Liver (tissue), 9 donors: ENCODE results near the gene IL17RD. TPM values are rescaled to one million over a fixed set of nuclear protein-coding genes. Genes with fewer than 3 reads are reported as not detected.

Experiments used
- DNase-seq: peaks from one replicate; pipeline ENCODE4 v3.0.0-alpha.2; 2017; ENCODE audit warnings: low spot score
- H3K27ac ChIP-seq, 2 donors: one replicate each; pipeline ENCODE4 v1.7.0; 2013; ENCODE audit warnings: inconsistent platforms in 2 of 2, low read length in 2 of 2, control low read depth in 1 of 2, low read depth in 1 of 2, mild to moderate bottlenecking in 1 of 2
- H3K27me3 ChIP-seq, 4 donors: one replicate each; pipeline versions ENCODE4 v1.6.1 to v1.7.0; 2013; ENCODE audit warnings: low read length in 3 of 4, inconsistent platforms in 1 of 4, mild to moderate bottlenecking in 1 of 4, moderate library complexity in 1 of 4; ENCODE audit not compliant: control insufficient read depth in 4 of 4, insufficient read depth in 4 of 4
- H3K36me3 ChIP-seq, 4 donors: one replicate each; pipeline versions ENCODE4 v1.6.1 to v1.7.0; 2013; ENCODE audit warnings: low read length in 3 of 4, mild to moderate bottlenecking in 3 of 4, low read depth in 1 of 4, moderate library complexity in 1 of 4; ENCODE audit not compliant: control insufficient read depth in 4 of 4, insufficient read depth in 3 of 4
- H3K4me1 ChIP-seq, 4 donors: one replicate each; pipeline versions ENCODE4 v1.6.1 to v1.7.0; 2013; ENCODE audit warnings: low read length in 3 of 4, mild to moderate bottlenecking in 3 of 4, moderate library complexity in 1 of 4; ENCODE audit not compliant: control insufficient read depth in 4 of 4, insufficient read depth in 4 of 4
- H3K4me3 ChIP-seq, 3 donors: one replicate each; pipeline versions ENCODE4 v1.6.1 to v1.7.0; 2013; ENCODE audit warnings: low read length in 3 of 3, control low read depth in 1 of 3, low read depth in 1 of 3, mild to moderate bottlenecking in 1 of 3
- H3K9ac ChIP-seq, 2 donors: one replicate each; pipeline ENCODE4 v1.7.0; 2013; ENCODE audit warnings: low read length in 2 of 2, mild to moderate bottlenecking in 2 of 2, moderate library complexity in 2 of 2, control low read depth in 1 of 2, low read depth in 1 of 2
- H3K9me3 ChIP-seq, 4 donors: one replicate each; pipeline versions ENCODE4 v1.6.1 to v1.7.0; 2013; ENCODE audit warnings: low read length in 3 of 4; ENCODE audit not compliant: control insufficient read depth in 4 of 4
- EGR1 ChIP-seq, 2 donors: IDR thresholded peaks; 2 replicates each; pipeline ENCODE4 v1.6.1; 2016 to 2018; ENCODE audit warnings: antibody characterized with exemption in 2 of 2, low read depth in 2 of 2
- FOXA1 ChIP-seq: IDR thresholded peaks from 2 replicates; pipeline ENCODE4 v1.6.1; 2016; ENCODE audit warnings: antibody characterized with exemption
- FOXA2 ChIP-seq: IDR thresholded peaks from 2 replicates; pipeline ENCODE4 v1.6.1; 2016; ENCODE audit warnings: antibody characterized with exemption
- GABPA ChIP-seq, 2 donors: IDR thresholded peaks in 1 of 2; conservative IDR thresholded peaks in 1 of 2; 2 replicates each; pipeline ENCODE4 v1.6.1; 2016; ENCODE audit warnings: antibody characterized with exemption in 2 of 2, mild to moderate bottlenecking in 1 of 2, moderate library complexity in 1 of 2
- HNF4G ChIP-seq: IDR thresholded peaks from 2 replicates; pipeline ENCODE4 v1.6.1; 2016; ENCODE audit warnings: antibody characterized with exemption
- JUND ChIP-seq, 2 donors: IDR thresholded peaks; 2 replicates each; pipeline ENCODE4 v1.6.1; 2016; ENCODE audit warnings: antibody characterized with exemption in 2 of 2
- NR2F2 ChIP-seq: IDR thresholded peaks from 2 replicates; pipeline ENCODE4 v1.6.1; 2016; ENCODE audit warnings: antibody characterized with exemption
- RAD21 ChIP-seq, 2 donors: IDR thresholded peaks; 2 replicates each; pipeline ENCODE4 v1.6.1; 2016; ENCODE audit warnings: antibody characterized with exemption in 2 of 2, mild to moderate bottlenecking in 2 of 2
- REST ChIP-seq: IDR thresholded peaks from 2 replicates; pipeline ENCODE4 v1.6.1; 2016; ENCODE audit warnings: antibody characterized with exemption, mild to moderate bottlenecking
- SP1 ChIP-seq: IDR thresholded peaks from 2 replicates; pipeline ENCODE4 v1.6.1; 2018; ENCODE audit warnings: antibody characterized with exemption, mild to moderate bottlenecking
- YY1 ChIP-seq: IDR thresholded peaks from 2 replicates; pipeline ENCODE4 v1.6.1; 2016; ENCODE audit warnings: antibody characterized with exemption, mild to moderate bottlenecking
- ZBTB33 ChIP-seq: IDR thresholded peaks from 2 replicates; pipeline ENCODE4 v1.6.1; 2016; ENCODE audit warnings: antibody characterized with exemption
- WGBS: extraction: QIAGEN DNeasy Blood & Tissue Kit; methylation state at CpG from one replicate; pipeline ENCODE4 v1.1.7; 2013; 5-methylcytosine and 5-hydroxymethylcytosine counted together
- polyA plus RNA-seq, 2 donors: library from polyadenylated mRNA; stranded (reverse) in 1 of 2; unstranded in 1 of 2; fragments of 200-250 nt in 1 of 2; fragments of >200 nt in 1 of 2; fragmentation: Nextera tagmentation in 1 of 2; extraction: Ambion mirVana in 1 of 2; gene quantifications; one replicate each; pipeline versions ENCODE4 v1.2.1 to v1.2.3, GENCODE V29; 2013 to 2015
- total RNA-seq, 2 donors: library from RNA; depleted of rRNA; stranded (reverse); fragments of >200 nt; gene quantifications; one replicate each; pipeline ENCODE4 v1.2.3, GENCODE V29; 2014
- TF ChIP-seq, protein P1 (sequence below): fragments of 150-350 bp; IDR thresholded peaks from 2 replicates; pipeline ENCODE4 v1.5.1; 2017; ENCODE audit warnings: improper control_type of control experiment, low read depth, low read length; ENCODE audit not compliant: missing input control
- donor health status: healthy.
- donor health status: healthy.
- donor health status: healthy.
- donor health status: healthy.
- donor health status: healthy.

Gene IL17RD
- total and polyA plus RNA-seq, 4 donors = 0.09 to 0.67 (median 0.32) TPM

DNA sequence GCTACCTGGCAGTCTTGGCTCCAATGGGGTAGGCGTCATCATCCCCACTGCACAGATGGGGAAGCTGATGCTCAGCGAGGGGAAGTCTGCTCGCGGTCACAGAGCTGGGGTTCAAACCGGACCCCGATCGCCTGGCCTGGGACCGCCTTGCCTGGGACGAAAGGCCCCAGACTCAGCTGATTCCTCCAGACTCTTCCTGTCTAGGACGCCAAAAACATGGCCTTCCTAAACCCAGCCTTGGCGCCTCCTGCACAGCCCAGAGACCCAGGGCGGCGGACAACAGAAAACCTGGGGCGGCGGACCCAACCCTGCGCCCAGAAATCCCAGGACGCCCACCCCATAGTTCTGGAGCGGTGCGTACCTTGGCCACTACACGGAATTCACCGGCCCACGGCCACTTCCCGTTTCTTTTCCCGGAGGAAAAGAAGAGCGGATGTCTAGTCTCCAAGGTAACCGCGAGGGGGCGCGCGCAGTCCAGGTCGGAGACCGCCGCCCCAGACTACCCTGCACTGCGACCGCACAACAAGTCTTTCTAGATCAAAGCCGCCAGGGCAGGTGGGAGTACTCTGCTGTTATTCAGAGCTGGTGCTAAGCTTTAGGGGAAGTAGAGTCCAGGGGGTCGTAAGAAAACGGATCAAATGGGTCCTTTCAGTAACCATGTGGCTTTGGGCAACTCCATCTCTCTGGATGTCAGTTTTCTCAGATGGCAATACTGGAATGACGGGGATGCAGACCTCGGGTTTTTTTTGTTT is 4.9 kb upstream of the IL17RD start:
- TF ChIP-seq, protein P1, sequence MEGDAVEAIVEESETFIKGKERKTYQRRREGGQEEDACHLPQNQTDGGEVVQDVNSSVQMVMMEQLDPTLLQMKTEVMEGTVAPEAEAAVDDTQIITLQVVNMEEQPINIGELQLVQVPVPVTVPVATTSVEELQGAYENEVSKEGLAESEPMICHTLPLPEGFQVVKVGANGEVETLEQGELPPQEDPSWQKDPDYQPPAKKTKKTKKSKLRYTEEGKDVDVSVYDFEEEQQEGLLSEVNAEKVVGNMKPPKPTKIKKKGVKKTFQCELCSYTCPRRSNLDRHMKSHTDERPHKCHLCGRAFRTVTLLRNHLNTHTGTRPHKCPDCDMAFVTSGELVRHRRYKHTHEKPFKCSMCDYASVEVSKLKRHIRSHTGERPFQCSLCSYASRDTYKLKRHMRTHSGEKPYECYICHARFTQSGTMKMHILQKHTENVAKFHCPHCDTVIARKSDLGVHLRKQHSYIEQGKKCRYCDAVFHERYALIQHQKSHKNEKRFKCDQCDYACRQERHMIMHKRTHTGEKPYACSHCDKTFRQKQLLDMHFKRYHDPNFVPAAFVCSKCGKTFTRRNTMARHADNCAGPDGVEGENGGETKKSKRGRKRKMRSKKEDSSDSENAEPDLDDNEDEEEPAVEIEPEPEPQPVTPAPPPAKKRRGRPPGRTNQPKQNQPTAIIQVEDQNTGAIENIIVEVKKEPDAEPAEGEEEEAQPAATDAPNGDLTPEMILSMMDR = peak; percentile 72
- TF ChIP-seq YY1 (peak; percentile 14), GABPA (IDR thresholded peaks at IDR 0.05 in 1 of 2, conservative IDR thresholded peaks at IDR 0.05 in 1 of 2) (peak in 1 of 2 donors; percentile 21), REST (no peak), RAD21 (IDR thresholded peaks at IDR 0.05) (peak; percentile 86 to 90)
- H3K36me3 ChIP-seq = no peaks in the 10 kb centered on the region
- peaks cover 0 to 3% (median 0%) of the 10 kb centered on the region in 4 donors for H3K27me3 ChIP-seq
- DNase-seq = peak; percentile 76
- H3K9ac ChIP-seq = peak overlapping the region in 1 of 2 donors; percentile 11
- H3K27ac ChIP-seq = no peak overlapping the region
- peak overlapping the region; percentile 62 to 67 (median 66) for H3K4me3 ChIP-seq
- WGBS = 9% methylated on average over 40 of the region's 40 CpGs
- H3K4me1 ChIP-seq = peaks cover 0 to 10% (median 4%) of the 10 kb centered on the region in 4 donors
- H3K9me3 ChIP-seq = no peaks in the 10 kb centered on the region

DNA sequence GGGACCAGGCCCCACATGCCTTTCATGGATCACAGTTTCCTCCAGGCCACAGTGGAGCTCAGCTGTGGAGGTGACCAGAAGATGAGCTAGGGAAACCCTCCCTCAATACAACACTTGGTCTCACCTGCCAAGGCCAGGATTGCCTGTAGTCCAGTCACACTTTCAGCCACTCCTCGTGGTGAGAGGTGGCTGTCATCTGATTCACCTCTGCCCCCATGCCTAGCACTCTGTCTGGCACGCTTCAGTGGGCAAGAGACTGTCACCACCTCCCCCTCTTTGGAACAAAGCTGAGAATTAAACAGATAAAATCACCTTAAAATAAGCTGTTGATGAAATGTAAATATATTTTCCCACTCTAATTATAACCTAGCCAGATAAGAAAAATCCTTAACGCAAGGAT is 4.0 kb upstream of the IL17RD start:
- Histone ChIP-seq H3K27me3 (peaks cover 0 to 3% (median 0%) of the 10 kb centered on the region in 4 donors), H3K27ac (no peak overlapping the region), H3K4me1 (peaks cover 5 to 20% (median 13%) of the 10 kb centered on the region in 4 donors), H3K9me3 (no peaks in the 10 kb centered on the region), H3K36me3 (no peaks in the 10 kb centered on the region), H3K9ac (no peak overlapping the region), H3K4me3 (no peak overlapping the region)
- TF ChIP-seq YY1 = no peak
- TF ChIP-seq REST = no peak
- TF ChIP-seq SP1 = no peak
- no peak for TF ChIP-seq ZBTB33
- no peak for TF ChIP-seq FOXA2
- TF ChIP-seq EGR1 (IDR thresholded peaks at IDR 0.05; ENCODE audit: low read depth in 2 of 2) = no peak
- TF ChIP-seq JUND (IDR thresholded peaks at IDR 0.05) = no peak
- TF ChIP-seq HNF4G = no peak
- TF ChIP-seq FOXA1 = no peak
- no peak for TF ChIP-seq GABPA (IDR thresholded peaks at IDR 0.05 in 1 of 2, conservative IDR thresholded peaks at IDR 0.05 in 1 of 2)
- TF ChIP-seq NR2F2 = no peak
- WGBS = 65% methylated on average over 3 of the region's 3 CpGs
- DNase-seq = no peak
